A673 (cell line): Measurements from ENCODE around the gene DYNLRB2. TPM values are rescaled to one million over a fixed set of nuclear protein-coding genes. Genes with fewer than 3 reads are reported as not detected.

Experiments
- BruUV-seq: library from RNA; stranded (reverse); fragments of 400-500 nt; replicated peaks from 2 replicates; lab custom pipeline; 2021; lab: Mats Ljungman, UMichigan
- CTCF ChIA-PET: fragments of 300-600 bp; sonication (Branson Sonifier 250); formaldehyde crosslinking; loops from one replicate; lab custom pipeline; 2022; ENCODE audit warnings: antibody characterized with exemption; lab: Charles Lee
- POLR2A ChIA-PET: fragments of 300-600 bp; sonication (Branson Sonifier 250); formaldehyde crosslinking; loops from one replicate; lab custom pipeline; 2022; ENCODE audit warnings: antibody characterized with exemption; ENCODE audit not compliant: low non-redundant PET; lab: Charles Lee
- DNase-seq: peaks from one replicate; pipeline ENCODE4 v3.0.0-alpha.2; 2015; ENCODE audit warnings: low spot score
- H3K27ac ChIP-seq: fragments of 200-600 bp; sonication (generic); 2 replicates; pipeline ENCODE4 v1.5.1; 2016; ENCODE audit warnings: mixed run types, low read depth, mild to moderate bottlenecking, mixed read lengths, antibody characterized with exemption, low read length; ENCODE audit not compliant: poor library complexity, severe bottlenecking
- H3K27me3 ChIP-seq: fragments of 200-600 bp; sonication (generic); replicated peaks from 2 replicates; pipeline ENCODE4 v1.6.1; 2017; ENCODE audit warnings: mixed run types, low read depth, mild to moderate bottlenecking, mixed read lengths, antibody characterized with exemption, low read length; ENCODE audit not compliant: insufficient read depth, poor library complexity
- H3K36me3 ChIP-seq: fragments of 200-600 bp; sonication (generic); 2 replicates; pipeline ENCODE4 v1.6.1; 2016; ENCODE audit warnings: mixed run types, mild to moderate bottlenecking, mixed read lengths, antibody characterized with exemption, low read length; ENCODE audit not compliant: insufficient read depth, poor library complexity, severe bottlenecking
- H3K4me1 ChIP-seq: fragments of 200-600 bp; sonication (generic); 2 replicates; pipeline ENCODE4 v1.6.1; 2017; ENCODE audit warnings: mixed run types, mild to moderate bottlenecking, mixed read lengths, antibody characterized with exemption, low read length; ENCODE audit not compliant: insufficient read depth, poor library complexity, severe bottlenecking
- H3K4me3 ChIP-seq: fragments of 200-600 bp; sonication (generic); 2 replicates; pipeline ENCODE4 v1.5.1; 2016; ENCODE audit warnings: low read depth, mixed run types, mild to moderate bottlenecking, mixed read lengths, low read length; ENCODE audit not compliant: poor library complexity, severe bottlenecking
- H3K9me3 ChIP-seq: fragments of 200-600 bp; sonication (generic); 2 replicates; pipeline ENCODE4 v1.6.1; 2016; ENCODE audit warnings: mixed run types, low read depth, mild to moderate bottlenecking, mixed read lengths, antibody characterized with exemption, low read length; ENCODE audit not compliant: poor library complexity, severe bottlenecking
- EZH2 ChIP-seq: fragments of 200-600 bp; sonication (generic); IDR thresholded peaks from 2 replicates; pipeline ENCODE4 v1.6.1; 2017; ENCODE audit warnings: borderline replicate concordance, low read depth, mild to moderate bottlenecking, mixed read lengths, antibody characterized with exemption, low read length; ENCODE audit not compliant: poor library complexity, severe bottlenecking
- intact Hi-C: fragments of 100-400 bp; cut with micrococcal nuclease; formaldehyde crosslinking; loops from one replicate; pipeline ENCODE4 v1.10.0; 2022; ENCODE audit not compliant: unreplicated experiment
- total RNA-seq: library from RNA; stranded (reverse); gene quantifications from 2 replicates; pipeline ENCODE4 v1.2.3, GENCODE V29; 2021
- TF ChIP-seq, protein P1 (sequence below): fragments of 300-800, 200-600 bp; sonication (generic); conservative IDR thresholded peaks from 2 replicates; pipeline ENCODE4 v1.5.1; 2017; ENCODE audit warnings: low read depth, mild to moderate bottlenecking, antibody characterized with exemption, low read length, moderate library complexity, mixed read lengths

Gene DYNLRB2
- total RNA-seq, 1 experiment from 2014 or later: not detected

DNA sequence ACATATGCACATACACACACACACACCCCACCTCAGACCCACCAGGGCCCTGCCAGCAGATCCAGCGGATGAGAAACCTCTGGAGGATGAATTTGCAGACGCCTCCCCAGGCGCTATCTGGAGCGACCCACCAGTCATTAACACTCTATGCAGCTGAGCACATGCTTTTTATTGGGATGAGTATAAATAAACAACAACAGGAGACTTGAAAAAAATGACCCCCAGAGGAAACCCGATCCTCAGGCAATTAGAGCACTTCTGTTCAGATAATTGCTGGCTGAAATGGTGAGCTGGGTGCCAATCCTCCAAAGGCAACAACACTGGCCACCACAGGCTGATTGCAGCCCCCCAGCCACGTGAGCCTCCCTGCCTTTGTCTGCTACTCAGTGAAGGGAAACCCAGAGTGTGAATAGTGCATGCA is 32.9 kb downstream of the DYNLRB2 start:
- POLR2A ChIA-PET: no interaction called here
- TF ChIP-seq, protein P1, sequence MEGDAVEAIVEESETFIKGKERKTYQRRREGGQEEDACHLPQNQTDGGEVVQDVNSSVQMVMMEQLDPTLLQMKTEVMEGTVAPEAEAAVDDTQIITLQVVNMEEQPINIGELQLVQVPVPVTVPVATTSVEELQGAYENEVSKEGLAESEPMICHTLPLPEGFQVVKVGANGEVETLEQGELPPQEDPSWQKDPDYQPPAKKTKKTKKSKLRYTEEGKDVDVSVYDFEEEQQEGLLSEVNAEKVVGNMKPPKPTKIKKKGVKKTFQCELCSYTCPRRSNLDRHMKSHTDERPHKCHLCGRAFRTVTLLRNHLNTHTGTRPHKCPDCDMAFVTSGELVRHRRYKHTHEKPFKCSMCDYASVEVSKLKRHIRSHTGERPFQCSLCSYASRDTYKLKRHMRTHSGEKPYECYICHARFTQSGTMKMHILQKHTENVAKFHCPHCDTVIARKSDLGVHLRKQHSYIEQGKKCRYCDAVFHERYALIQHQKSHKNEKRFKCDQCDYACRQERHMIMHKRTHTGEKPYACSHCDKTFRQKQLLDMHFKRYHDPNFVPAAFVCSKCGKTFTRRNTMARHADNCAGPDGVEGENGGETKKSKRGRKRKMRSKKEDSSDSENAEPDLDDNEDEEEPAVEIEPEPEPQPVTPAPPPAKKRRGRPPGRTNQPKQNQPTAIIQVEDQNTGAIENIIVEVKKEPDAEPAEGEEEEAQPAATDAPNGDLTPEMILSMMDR: no peak
- TF ChIP-seq EZH2: no peak
- no peaks in the 10 kb centered on the region for H3K9me3 ChIP-seq
- H3K36me3 ChIP-seq: no peaks in the 10 kb centered on the region
- H3K27ac ChIP-seq: no peak overlapping the region
- no peaks in the 10 kb centered on the region for H3K27me3 ChIP-seq
- BruUV-seq: no TSS peak
- no peak for DNase-seq
- intact Hi-C loops: no loop called here
- CTCF ChIA-PET: no interaction called here
- H3K4me1 ChIP-seq: no peaks in the 10 kb centered on the region
- H3K4me3 ChIP-seq: no peak overlapping the region

DNA sequence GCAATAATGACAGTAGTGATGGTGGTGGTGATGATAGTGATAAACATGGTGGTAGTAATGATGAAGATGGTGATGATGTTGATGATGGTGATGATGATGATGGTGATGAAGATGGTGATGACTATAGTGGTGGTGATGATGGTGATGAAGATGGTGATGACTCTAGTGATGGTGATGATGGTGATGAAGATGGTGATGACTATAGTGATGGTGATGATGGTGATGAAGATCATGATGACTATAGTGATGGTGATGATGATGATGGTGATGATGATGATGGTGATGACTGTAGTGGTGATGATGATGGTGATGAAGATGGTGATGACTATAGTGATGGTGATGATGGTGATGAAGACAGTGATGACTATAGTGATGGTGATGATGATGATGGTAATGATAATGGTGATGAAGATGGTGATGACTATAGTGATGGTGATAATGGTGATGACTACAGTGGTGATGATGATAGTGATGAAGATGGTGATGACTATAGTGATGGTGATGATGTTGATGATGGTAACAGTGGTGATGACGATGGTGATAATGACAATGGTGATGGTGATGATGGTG is 35.6 kb downstream of the DYNLRB2 start:
- intact Hi-C loops: no loop called here
- H3K27me3 ChIP-seq: no peaks in the 10 kb centered on the region
- no peak for DNase-seq
- H3K36me3 ChIP-seq: no peaks in the 10 kb centered on the region
- H3K4me3 ChIP-seq: no peak overlapping the region
- H3K27ac ChIP-seq: no peak overlapping the region
- H3K9me3 ChIP-seq: no peaks in the 10 kb centered on the region
- TF ChIP-seq EZH2: no peak
- TF ChIP-seq, protein P1: no peak
- ChIA-PET POLR2A (no interaction called here), CTCF (no interaction called here)
- no peaks in the 10 kb centered on the region for H3K4me1 ChIP-seq
- no TSS peak for BruUV-seq

DNA sequence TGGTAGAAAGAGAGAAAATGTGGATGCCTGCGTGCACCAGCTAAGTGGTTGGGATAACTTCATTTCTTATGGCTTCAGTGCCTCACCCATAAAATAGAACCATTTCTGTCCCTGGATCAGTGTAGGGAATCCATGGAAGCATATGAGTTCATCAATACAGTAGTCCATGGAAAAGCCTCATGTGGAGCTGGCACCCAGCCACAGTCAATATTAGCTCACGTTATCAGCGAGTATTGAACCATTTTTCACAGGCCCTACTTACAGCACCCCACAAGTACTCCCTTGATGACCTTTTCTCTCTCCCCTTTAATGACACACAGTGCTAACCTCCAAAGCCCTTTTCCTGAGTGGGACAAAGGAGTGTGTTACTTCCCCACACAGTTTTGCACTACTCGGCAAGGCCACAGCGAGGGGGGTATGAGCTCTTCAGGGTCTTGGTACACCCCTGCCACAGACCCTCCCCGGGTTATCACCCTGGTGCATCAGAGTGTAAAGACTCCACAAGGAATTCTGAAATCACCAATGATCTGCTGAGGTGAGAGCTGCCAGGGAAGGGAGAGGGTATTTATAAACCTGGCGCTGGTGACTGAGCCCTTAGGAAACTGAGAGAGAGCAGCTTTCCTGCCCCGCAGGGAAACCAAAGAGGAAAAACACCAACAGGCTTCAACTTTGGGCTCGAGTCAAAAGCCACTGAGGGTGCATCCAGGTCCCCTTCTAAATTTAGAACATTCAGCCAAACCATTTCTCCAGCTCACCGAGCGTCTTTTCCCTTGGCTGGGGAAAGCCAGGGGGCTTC is 36.9 kb downstream of the DYNLRB2 start:
- Histone ChIP-seq H3K4me1 (no peaks in the 10 kb centered on the region), H3K9me3 (no peaks in the 10 kb centered on the region), H3K4me3 (no peak overlapping the region), H3K27ac (no peak overlapping the region), H3K36me3 (no peaks in the 10 kb centered on the region), H3K27me3 (no peaks in the 10 kb centered on the region)
- CTCF ChIA-PET: no interaction called here
- POLR2A ChIA-PET: no interaction called here
- intact Hi-C loops: no loop called here
- no TSS peak for BruUV-seq
- DNase-seq: no peak
- TF ChIP-seq EZH2: no peak
- TF ChIP-seq, protein P1: no peak
